ENCODE measurements around the gene APLP1.

The APLP1 gene

GRCh38 chr19:35919306-35919705 lies 50.9 kb downstream of the APLP1 start:
- no peak overlapping the region for H3K27ac ChIP-seq
- TF ChIP-seq CTCF (IDR thresholded peaks at IDR 0.05) (no peak), ZFX (IDR thresholded peaks at IDR 0.05; ENCODE audit: borderline replicate concordance) (no peak)

DNA sequence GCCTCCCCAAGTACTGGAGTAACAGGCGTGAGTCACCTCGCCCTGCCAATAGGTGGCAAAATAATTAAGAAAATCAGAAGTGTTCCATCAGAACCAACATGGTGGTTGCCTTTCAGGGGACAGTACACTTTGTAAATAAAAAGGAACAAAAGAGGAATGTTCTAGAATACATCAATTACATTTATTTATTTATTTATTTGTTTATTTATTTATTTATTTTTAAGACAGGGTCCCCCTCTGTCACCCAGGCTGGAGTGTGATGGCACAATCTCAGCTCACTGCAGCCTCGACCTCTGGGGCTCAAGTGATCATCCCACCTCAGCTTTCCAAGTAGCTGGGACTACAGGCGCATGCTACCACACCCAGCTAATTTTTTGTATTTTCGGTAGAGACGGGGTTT lies 52.6 kb downstream of the APLP1 start:
- no peak overlapping the region for H3K27ac ChIP-seq
- TF ChIP-seq ZFX (IDR thresholded peaks at IDR 0.05; ENCODE audit: borderline replicate concordance) (no peak), CTCF (IDR thresholded peaks at IDR 0.05) (no peak)

GRCh38 chr19:35925501-35925900 lies 57.1 kb downstream of the APLP1 start:
- no peak overlapping the region for H3K27ac ChIP-seq
- TF ChIP-seq ZFX (IDR thresholded peaks at IDR 0.05; ENCODE audit: borderline replicate concordance), result no peak
- no peak for TF ChIP-seq CTCF (IDR thresholded peaks at IDR 0.05)

DNA sequence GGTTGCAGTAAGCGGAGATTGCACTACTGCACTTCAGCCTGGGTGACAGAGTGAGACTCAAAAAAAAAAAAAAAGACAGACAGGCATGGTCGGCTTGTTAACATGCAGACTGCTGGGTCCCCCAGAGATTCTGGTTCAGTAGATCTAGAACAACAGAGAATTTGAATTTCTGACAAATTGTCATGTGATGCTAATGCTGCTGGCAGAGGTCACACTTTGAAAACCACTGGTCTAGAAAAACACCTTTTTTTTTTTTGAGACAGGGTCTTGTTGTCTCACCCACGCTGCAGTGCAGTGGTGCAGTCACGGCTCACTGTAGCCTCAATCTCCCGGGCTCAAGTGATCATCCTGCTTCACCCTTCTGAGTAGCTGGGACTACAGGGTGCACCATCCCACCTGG lies 60.1 kb downstream of the APLP1 start:
- H3K27ac ChIP-seq, result no peak overlapping the region
- TF ChIP-seq CTCF (IDR thresholded peaks at IDR 0.05) (no peak), ZFX (IDR thresholded peaks at IDR 0.05; ENCODE audit: borderline replicate concordance) (no peak)
